T-helper 9 cell (primary cell): ENCODE data around the gene SWSAP1.
"Not testable (repeated sequence)": the region's sequence is repeated elsewhere in the genome, so short reads cannot be mapped to it uniquely, and the experiment has no call there.

Source experiments
- DNase-seq: peaks from one replicate; pipeline ENCODE4 v3.0.0-alpha.2; 2020

The SWSAP1 gene

DNA sequence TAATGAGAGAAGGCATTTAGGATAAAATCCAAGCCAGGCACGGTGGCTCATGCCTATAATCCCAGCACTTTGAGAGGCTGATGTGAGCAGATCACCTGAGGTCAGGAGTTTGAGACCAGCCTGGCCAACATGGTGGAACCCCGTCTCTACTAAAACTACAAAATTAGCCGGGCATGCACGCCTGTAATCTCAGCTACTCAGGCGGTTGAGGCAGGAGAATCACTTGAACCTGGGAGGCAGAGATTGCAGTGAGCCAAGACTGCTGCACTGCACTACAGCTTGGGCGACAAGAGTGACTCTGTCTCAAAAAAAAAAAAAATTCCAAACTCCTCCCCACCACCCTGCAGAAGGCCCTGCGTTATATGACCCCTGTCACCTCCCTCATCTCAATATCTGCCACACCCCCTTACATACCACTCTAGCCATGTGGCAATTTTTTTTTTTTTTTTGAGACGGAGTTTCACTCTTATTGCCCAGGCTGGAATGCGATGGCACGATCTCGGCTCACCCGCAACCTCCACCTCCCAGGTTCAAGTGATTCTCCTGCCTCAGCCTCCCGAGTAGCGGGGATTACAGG lies 4.9 kb downstream of the SWSAP1 start:
- DNase-seq: not testable (repeated sequence)

DNA sequence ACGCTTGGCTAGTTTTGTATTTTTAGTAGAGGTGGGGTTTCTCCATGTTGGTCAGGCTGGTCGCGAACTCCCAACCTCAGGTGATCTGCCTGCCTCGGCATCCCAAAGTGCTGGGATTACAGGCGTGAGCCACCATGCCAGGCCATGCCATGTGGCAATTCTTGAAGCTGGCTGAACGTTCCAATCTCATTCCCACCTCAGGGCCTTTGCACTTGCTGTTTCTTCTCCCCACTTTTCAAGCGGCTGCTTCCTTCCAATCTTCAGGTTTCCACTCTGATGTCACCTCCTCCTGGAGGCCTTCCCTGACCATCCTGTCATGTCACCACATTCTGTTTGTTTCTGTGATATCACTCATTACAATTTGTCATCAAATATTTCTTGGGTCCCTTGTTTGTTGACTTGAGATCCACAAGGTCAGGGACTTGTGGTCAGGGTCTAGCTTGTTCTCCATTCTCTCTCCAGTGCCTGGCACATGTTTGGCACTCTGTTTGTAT lies 5.4 kb downstream of the SWSAP1 start:
- DNase-seq: no peak

DNA sequence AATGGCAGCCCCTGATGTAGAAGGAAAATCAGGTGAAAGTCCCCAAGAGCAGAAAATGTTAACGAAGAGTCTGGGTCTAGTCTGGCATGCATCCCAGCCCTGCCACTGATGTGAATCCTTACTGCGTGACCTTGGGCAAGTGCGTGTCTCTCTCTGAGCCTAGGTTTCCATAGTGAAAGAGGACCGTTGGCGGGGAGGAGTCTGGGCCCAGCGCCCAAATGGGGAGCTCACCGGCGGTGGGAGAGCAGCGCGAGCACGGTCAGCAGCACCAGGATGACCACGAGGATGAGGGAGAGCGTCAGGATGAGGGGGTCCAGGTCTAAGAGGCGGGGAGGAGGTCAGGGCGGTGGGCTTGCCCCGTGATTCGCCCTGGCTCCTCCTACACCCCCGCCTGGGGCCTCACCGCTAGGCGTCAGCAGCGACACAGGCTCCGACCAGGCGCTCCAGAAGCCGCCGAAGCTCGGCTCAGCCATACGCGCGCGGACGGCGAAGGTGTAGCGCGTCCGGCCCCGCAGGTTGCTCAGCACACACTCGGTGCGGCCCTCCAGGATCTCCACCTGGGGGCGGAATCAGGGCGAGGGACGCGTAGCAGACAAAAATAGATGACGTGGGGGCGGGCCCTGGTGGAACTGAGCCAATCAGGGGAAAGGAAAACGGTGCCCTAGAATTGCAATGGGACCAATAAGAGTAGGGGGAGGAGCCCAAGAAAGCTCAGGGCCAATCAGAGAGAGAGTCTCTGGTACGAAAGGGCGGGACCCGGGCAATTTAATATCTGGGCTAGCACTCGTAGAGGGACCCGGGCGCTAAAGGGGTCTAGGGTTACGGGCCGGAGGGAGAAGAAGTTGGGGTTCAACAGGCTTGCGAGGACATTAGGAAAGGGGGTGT lies 6.4 kb downstream of the SWSAP1 start:
- DNase-seq: peak; percentile 94

DNA sequence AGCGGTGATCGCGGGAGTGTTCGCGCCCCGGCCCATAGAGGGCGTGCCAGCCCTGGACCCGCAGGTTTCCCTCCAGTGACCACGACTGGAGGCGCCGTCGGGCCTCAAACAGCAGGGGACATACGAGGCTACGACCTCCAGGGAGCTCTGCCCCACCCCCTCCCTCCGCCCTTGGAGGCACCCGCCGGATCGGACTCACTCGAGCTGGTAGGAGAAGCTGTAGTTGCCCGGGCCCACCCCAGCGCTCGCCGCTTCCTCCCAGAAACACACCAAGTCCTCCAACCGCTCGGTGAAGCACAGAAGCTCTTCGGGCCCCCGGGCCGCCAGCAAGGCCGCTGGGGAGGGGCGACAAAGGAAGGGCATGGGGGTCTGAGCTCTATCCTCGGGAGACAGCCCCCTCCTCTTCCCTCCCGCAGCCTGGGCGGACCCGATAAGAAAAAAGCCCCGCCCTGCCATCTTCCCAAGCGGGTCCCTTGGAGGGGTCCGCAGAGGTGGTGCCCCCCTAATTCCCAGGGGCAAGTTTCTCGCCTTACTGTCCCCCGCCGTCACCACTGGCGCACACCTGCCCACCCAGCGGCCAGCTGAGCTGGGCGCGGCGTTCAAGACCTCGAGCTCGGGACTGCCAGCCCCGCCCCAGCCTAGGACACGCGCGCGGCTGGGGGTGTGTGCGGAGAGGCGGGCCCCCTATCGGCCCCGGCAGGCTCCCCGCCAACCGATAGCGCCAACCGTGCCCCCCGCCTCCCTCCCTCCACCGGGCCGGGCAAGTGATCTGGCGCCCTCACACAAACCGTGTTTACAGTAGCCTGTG lies 8.6 kb downstream of the SWSAP1 start:
- DNase-seq: peak; percentile 18

DNA sequence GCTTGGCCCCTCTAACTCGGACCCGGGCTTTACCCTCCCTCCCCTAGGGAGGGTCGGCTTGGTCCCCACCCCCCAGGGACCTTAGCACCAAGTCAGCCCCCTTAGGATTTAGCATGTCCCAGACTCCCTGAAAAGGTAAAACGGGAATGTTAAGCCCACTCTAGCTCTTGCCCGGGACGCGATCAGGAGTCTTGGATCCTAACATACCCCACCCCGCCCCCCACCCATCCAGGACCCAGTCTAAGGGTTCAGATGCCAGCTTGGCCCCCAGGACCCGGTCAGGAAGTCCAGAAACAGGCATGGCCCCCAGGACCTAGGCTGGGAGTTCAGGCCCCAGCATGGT lies 9.2 kb downstream of the SWSAP1 start:
- no peak for DNase-seq

DNA sequence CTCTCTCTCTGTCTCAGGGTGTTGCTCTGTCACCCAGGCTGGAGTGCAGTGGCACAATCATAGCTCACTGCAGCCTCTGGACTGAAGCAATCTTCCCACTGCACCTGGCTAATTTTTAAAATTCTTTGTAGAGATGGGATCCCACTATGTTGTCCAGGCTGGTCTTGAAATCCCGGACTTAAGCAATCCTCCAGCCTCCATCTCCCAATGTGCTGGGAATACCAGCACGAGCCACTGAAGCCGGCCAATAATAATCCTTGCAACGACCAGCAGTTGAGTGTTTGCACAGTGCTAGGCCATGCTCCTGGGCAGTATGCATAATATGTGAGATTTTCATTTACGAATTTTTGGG lies 10.3 kb downstream of the SWSAP1 start:
- no peak for DNase-seq

DNA sequence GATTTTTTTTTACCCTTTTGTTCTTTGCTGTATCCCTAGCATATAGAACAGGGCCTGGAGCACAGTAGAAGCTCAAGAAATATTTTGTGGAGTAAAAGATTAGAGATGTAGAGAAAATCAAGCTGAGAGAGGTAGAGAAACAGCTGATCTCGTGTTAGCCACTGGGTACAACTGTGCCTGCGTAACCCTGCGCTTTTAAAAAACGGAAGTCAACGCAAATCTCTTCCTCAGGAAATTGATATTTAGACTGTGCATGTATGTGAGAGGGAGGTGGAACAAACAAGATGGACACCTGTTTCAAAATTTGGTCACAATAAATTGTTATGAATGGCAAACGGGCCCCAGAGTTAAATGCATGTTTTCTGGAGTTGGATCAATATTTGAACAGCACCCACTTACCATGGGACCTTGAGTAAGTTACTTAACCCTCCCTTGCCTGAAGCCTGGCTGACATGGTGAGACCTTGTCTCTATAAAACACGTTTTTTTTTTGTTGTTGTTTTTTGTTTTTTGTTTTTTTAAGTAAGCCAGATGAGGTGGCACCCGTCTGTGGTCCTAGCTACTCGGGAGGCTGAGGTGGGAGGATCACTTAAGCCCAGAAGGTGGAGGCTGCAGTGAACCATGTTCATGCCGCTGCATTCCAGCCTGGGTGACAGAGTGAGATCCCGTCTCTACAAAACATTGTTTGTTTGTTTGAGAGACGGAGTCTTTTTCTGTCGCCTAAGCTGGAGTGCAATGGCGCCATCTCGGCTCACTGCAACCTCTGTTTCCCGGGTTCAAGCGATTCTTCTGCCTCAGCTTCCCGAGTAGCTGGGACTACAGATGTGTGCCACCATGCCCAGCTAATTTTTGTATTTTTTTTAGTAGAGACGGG lies 12.9 kb downstream of the SWSAP1 start:
- DNase-seq: no peak

DNA sequence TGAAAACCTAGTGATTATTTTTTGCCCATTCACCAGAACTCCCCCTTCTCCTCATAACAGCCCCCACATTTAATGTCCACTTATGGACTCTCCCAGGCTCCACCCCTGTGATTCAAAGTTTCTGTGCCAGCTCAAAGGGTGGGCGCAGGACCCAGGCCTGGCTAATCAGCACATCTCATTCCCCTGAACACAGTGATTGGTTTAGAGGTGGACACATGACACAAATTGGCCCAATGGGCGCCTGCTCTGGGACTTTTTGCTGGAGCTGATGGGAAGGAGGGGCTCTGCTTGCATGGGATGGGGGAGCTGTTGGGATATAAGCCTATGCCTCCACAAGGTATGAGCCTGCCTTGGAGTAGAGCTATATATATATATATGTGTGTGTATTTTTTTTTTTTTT lies 15.9 kb downstream of the SWSAP1 start:
- DNase-seq: no peak

DNA sequence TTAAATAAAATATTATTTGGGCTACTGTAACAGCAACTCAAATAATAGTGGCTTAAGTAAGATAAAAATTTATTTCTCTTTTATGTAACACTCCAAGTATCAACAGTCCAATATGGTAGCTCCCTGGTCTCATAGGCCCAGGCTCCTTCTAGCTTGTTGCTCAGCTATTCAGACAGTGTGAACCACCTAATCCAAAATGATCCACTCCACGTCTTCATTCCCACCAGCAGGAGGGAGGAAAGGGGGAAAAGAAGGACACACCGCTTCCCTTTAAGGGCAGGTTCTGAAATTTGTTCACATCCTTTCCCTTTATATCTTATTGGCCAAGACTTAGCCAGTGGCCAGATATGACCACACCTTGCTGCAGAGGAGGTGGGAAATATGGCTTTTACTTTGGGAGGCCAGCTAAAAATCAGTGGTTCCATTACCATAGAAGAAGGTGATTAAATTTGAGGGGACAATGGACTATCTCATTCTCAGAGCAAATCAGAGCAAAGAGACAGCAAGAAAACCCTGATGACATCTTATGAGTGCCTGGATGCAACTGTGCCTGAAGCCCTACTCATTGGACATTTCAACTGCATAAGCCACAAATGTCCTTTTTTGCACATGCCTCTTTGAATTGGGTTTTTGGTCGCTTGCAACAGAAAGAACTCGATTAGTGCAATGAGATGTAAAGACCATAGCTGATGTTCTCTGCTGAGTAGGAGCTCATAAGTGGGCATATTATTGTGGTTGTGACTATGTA lies 16.6 kb downstream of the SWSAP1 start:
- no peak for DNase-seq

DNA sequence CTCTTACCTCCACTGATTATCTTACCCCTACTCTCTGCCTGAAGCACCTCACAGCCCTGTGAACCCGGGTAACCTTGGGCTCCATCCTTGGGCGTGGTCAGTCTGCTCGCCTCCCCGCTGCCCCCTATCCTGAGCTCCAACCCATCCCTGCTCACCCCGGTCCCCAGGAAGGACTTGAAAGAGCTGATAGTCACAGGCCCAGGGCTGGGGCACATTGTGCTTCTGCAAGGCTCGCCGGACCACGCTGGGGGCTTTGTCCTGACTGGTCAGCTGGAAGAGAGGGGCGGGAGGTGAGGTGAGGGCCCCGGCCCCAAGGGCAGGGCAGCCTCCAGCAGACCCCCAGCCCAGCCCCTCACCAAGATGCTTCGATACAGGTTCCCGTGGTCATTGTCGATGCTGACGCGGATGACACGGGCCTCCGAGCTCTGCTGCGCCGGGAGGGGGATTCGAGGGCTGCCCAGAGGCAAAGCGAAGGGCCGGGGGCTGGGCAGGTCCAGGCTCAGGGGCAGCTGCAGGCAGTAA lies 22.7 kb downstream of the SWSAP1 start:
- DNase-seq: no peak

DNA sequence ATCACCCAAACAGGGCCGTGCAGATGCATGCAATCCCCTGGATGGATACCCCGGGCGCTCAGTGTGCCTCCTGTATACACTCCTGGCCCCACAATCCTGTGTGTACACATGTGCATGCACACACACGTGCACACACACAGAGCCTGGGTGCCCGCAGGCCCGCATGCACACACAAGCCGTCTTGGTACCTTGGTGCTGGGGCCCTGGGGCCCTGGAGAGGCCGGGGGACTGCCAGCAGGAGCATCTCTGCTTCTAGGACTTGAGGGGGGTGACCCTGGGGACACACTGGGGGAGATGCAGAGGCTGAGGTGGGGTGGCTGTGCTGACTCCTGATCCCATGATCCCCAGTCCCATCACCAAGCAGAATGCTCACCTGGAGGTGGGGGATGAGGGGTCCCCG lies 25.2 kb downstream of the SWSAP1 start:
- DNase-seq: no peak

DNA sequence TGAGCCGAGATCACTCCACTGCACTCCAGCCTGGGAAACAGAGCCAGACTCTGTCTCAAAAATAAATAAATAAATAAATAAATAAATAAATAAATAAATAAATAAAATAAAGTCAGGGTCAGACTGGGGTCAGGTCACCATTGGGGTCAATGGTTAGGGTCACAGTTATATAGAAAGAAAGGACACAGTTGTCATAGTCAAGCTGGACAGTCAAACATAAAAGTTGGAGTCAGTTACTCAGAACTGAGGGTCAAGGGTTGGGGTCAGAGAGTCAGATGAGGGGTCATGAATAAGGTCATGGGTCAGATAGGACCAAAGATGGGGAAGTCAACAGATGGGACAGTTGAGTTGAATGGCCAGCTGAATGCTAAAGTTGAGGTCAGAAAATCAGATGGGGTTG lies 26.3 kb downstream of the SWSAP1 start:
- DNase-seq: no peak

DNA sequence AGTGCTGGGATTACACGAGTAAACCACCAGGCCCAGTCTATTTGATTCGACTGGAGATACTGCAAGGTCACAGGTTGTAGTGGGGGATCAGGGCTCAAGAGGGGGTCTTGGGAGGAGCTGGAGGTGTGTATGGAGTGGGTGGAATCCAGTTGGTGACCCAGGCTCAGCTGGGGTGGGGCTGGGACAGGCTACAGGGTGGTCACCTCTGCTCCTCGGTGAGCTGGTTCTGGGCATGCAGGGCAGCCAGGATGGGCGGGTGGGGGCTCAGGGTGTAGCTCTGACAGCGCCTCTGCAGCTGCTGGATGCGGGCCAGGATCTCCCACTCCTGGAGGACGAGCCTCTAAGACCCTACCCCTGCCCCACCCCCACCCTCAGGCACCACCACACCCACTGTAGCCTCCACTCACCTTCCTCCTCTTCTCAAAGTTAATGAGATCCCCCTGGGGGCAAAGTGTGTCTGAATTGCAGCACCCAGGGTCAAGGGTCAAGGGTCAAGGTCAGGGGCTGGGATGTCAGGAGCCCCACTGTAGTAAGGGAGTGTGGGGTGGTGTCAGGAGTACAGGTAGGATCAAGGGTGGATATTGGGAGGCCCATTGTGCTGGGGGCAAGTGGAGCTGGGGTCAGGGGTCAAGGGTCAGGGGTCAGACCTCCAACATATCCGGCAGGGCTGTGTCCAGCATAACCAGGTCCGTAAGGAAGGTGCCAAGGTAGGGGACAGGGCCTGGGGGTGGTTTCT lies 27.5 kb downstream of the SWSAP1 start:
- no peak for DNase-seq

DNA sequence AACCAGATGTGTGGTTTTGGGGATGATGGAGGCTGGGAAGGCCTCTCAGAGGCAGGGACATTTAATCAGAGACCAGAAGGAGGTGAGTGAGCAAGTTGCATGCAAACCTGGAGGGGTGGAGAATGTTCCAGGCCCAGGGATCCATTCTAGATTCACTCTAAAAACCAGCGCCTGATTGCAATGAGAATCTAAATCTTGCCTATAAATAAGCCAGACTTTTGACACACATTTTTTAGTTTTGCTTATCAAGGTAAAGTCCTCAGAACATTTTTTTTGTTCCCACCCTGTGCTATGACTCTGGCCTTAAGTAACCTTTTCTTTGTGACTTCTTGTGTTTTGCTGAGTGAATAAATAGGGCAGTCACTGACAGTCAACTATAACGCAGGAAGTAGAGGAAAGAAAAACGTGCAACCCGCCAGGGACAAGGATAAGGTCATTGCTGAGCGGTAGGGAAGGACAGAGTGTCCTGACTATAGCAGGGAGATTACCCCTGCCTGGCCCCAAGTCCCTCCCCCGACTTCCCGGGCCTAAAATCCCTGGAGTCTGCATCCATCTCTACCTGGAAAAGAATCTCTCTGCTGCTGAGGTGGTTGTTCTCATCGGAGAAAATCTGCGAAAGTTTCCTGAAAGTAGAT lies 30.2 kb downstream of the SWSAP1 start:
- DNase-seq: no peak

DNA sequence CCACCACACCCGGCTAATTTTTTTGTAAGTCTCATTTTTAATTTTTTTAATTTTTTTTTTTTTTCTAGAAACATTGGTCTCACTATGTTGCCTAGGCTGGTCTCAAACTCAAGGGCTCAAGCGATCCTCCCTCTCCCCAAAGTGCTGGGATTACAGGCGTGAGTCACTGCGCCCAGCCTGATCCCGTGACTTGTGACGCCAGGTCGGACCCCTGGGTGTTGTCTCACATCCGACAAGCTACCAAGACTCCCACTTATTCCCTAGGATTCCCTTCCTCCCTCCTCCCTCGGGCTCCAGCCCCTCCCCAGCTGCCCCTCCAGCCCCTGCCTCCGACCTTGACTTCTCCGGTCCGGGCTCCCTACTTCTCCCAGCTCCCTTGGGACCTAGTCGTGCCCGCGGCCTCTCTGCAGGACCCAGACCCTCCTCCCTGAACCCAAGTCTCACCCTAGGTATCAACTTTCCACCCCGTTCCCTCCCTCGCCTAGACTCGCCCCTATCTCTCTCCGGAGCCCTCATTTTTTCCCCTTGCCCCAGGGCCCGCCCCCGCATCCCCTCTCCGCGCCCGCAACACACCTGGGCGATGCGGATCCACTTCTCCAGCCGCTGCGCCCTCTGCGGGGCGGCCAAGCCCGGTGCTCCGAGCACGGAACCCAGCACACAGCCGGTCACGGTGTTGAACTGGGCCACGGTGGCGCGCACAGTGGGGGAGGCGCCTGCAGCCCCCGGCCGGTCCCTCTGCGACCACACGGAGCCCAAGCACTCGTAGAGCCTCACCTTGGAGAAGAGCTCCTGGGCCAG lies 31.6 kb downstream of the SWSAP1 start:
- no peak for DNase-seq

DNA sequence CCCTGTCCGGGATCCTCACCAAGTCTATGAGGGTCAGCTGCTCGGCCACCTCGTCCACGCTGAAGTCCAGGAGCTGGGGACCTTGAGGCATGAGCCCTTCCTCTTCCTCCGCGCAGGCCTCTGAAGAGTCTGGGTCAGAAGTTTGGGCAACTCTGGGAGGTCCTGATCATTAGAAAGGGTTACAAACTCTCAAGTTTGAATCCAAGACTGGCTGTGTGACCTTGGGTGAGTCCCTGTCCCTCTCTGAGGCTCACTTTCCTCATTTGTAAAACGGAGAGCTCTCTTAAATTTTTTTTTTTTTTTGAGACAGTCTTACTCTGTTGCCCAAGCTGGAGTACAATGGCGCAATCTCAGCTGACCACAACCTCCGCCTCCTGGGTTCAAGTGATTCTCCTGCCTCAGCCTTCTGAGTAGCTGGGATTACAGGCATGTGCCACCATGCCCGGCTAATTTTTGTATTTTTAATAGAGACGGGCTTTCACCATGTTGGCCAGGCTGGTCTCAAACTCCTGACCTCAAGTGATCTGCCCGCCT lies 32.3 kb downstream of the SWSAP1 start:
- not testable (repeated sequence) for DNase-seq

DNA sequence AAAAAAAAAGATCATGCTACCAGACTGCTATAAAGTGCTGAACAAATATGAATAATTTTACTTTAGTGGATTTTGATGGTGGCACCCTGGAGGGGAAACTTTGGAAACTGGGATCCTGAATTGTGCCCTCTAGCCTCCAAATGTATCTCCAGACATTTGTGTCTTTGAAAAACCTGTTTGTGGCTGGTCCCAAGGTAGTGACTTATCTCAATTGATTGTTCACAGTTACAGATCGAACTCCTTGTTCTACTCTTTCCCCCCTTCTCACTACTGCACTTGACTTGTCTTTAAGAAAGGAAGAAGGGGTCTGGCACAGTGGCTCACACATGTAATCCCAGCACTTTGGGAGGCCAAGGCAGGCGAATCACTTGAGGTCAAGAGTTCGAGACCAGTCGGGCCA lies 34.1 kb downstream of the SWSAP1 start:
- DNase-seq: no peak

DNA sequence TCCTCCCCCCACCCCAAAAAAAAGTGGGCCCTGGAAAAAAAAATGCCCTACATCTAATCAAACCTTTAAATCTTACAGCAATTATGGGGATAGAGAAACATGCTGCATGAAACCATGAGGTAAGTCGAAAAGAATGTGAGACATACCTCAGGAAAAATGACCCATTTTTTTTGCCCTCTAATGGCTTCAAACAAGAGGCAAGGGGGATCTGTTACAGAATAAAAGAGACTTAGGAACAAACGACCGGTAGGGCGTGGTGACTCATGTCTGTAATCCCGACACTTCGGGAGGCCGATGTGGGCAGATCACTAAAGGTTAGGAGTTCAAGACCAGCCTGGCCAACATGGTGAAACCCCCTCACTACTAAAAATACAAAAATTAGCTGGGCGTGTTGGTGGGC lies 36.2 kb downstream of the SWSAP1 start:
- DNase-seq: no peak

DNA sequence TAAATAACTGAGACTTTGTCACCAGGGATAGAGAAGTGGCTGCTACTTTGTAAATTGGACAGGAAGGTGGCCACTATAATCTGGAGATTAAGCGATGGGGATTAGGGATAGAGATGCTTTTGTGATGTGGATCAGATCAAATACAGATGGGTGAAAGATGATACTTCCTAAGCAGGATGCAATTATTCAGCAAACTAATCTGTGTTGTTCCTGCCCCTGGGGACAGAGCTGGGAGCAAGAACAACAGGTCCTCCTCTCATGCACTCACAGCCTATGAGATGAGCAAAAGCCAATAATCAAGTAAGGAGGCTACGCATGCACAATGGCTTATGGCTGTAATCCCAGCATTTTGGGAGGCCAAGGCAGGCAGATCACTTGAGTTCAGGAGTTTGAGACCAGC lies 40.1 kb downstream of the SWSAP1 start:
- DNase-seq: no peak
